ENCODE data around the gene C20orf173. TPM values are rescaled to one million over a fixed set of nuclear protein-coding genes. Genes with fewer than 3 reads are reported as not detected.

C20orf173 gene, protein sequence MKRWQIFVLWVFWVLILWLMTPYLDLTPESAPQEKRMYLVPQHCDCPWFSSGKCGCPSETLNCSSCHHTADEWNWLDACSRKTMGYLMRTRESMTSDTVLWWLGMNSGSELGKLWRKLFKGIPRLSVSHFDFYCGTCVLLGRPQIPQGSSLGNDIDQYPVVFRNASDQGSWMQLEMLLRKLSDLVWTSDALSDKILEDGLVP
- not detected for polyA plus RNA-seq (2013, experiment 1 of 2)
- not detected for polyA plus RNA-seq (2013, experiment 2 of 2)

- H3K18ac ChIP-seq (ENCODE audit: low read depth in 1 of 2, low read length in 2 of 2), result no peak within 1 kb of the TSS
- no peak within 1 kb of the TSS for H4K8ac ChIP-seq (ENCODE audit: low read length)
- peaks cover 1% of the 10 kb centered on the region for H3K4me1 ChIP-seq (ENCODE audit: control insufficient read depth, insufficient read depth, low read depth, low read length)
- no peak within 1 kb of the TSS for H4K91ac ChIP-seq (ENCODE audit: low read length)
- no peak within 1 kb of the TSS for H2BK120ac ChIP-seq (ENCODE audit: low read depth, low read length)
- H3K79me1 ChIP-seq (replicated peaks; ENCODE audit: low read length, poor library complexity, severe bottlenecking), result no peaks in the 10 kb centered on the region
- peaks cover 0 to 2% of the 10 kb centered on the region in 2 experiments for H3K27me3 ChIP-seq (ENCODE audit: control insufficient read depth in 1 of 2, insufficient read depth in 1 of 2, low read length in 2 of 2)
- no peak within 1 kb of the TSS for H3K4me2 ChIP-seq (ENCODE audit: low read length, poor library complexity, severe bottlenecking)
- no peak within 1 kb of the TSS for H3K4ac ChIP-seq (ENCODE audit: low read depth in 1 of 2, low read length in 2 of 2)
- H3K9me3 ChIP-seq (ENCODE audit: control insufficient read depth, low read length), result no peaks in the 10 kb centered on the region
- no peak within 1 kb of the TSS for H3K23ac ChIP-seq (ENCODE audit: low read length in 2 of 2)
- H3K9ac ChIP-seq (ENCODE audit: low read length), result no peak within 1 kb of the TSS
- WGBS, result 88% methylated on average over 2 of the region's 2 CpGs
- no peak within 1 kb of the TSS for H2AK5ac ChIP-seq (ENCODE audit: low read length, severe bottlenecking)
- H3K27ac ChIP-seq (ENCODE audit: low read length, poor library complexity, severe bottlenecking), result no peak within 1 kb of the TSS
- H2BK12ac ChIP-seq (ENCODE audit: low read length in 2 of 2), result no peak within 1 kb of the TSS
- H3K4me3 ChIP-seq (ENCODE audit: insufficient read depth in 1 of 2, low read depth in 1 of 2, low read length in 2 of 2), result no peak within 1 kb of the TSS
- H3K36me3 ChIP-seq (ENCODE audit: control insufficient read depth in 1 of 2, insufficient read depth in 2 of 2, low read depth in 1 of 2, low read length in 2 of 2), result no peaks in the 10 kb centered on the region
- DNase-seq, result no peak
- peak within 1 kb of the TSS; percentile 8 for H2BK15ac ChIP-seq (ENCODE audit: low read depth, poor library complexity, severe bottlenecking)
- peak within 1 kb of the TSS in 1 of 2 experiments; percentile 62 for H3K14ac ChIP-seq (ENCODE audit: low read length in 2 of 2)
- H2AFZ ChIP-seq (ENCODE audit: low read depth, low read length), result no peak within 1 kb of the TSS
- no peak within 1 kb of the TSS for H2BK5ac ChIP-seq (ENCODE audit: low read depth, low read length, poor library complexity, severe bottlenecking)
Observed at GRCh38 chr20:35529552-35529951, at the start of gene C20orf173. TSS of gene C20orf173 (minus strand) at chr20:35529652. CDS start at chr20:35529373, 279 bp downstream.

DNA sequence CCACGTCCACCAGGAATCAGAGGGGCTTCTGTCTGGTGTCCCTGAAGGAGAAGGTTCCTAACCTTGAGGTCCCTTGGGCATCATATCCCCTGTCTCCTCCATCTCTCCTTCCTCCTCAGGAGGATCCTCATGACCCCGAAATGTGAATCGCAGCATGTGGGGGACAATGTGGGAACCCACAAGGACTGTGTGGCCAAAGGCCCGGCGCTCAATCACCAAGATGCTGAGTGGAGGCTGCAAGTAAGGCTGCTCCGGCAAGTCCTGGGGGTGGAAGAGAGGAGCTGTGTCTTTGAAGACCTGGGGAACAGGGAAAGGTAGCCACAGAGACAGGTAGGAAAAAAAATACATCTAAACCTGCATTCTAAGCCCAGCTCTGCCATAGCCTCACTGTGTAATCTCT, 49.7 kb upstream of the C20orf173 start:
- Histone ChIP-seq H2AK5ac (ENCODE audit: low read length, severe bottlenecking) (no peak overlapping the region), H2BK15ac (ENCODE audit: low read depth, poor library complexity, severe bottlenecking) (no peak overlapping the region), H3K36me3 (ENCODE audit: control insufficient read depth in 1 of 2, insufficient read depth in 2 of 2, low read depth in 1 of 2, low read length in 2 of 2) (no peaks in the 10 kb centered on the region), H3K9ac (ENCODE audit: low read length) (no peak overlapping the region), H2BK5ac (ENCODE audit: low read depth, low read length, poor library complexity, severe bottlenecking) (no peak overlapping the region), H3K27ac (ENCODE audit: low read length, poor library complexity, severe bottlenecking) (no peak overlapping the region), H3K18ac (ENCODE audit: low read depth in 1 of 2, low read length in 2 of 2) (no peak overlapping the region), H3K27me3 (ENCODE audit: control insufficient read depth in 1 of 2, insufficient read depth in 1 of 2, low read length in 2 of 2) (peaks cover 0 to 17% of the 10 kb centered on the region in 2 experiments), H4K8ac (ENCODE audit: low read length) (no peak overlapping the region), H3K4me3 (ENCODE audit: insufficient read depth in 1 of 2, low read depth in 1 of 2, low read length in 2 of 2) (no peak overlapping the region), H3K4ac (ENCODE audit: low read depth in 1 of 2, low read length in 2 of 2) (no peak overlapping the region), H2BK120ac (ENCODE audit: low read depth, low read length) (no peak overlapping the region), H3K4me1 (ENCODE audit: control insufficient read depth, insufficient read depth, low read depth, low read length) (no peaks in the 10 kb centered on the region), H3K9me3 (ENCODE audit: control insufficient read depth, low read length) (no peaks in the 10 kb centered on the region), H4K91ac (ENCODE audit: low read length) (no peak overlapping the region), H3K4me2 (ENCODE audit: low read length, poor library complexity, severe bottlenecking) (no peak overlapping the region), H2AFZ (ENCODE audit: low read depth, low read length) (no peak overlapping the region), H3K14ac (ENCODE audit: low read length in 2 of 2) (no peak overlapping the region), H3K23ac (ENCODE audit: low read length in 2 of 2) (no peak overlapping the region), H3K79me1 (replicated peaks; ENCODE audit: low read length, poor library complexity, severe bottlenecking) (no peaks in the 10 kb centered on the region), H2BK12ac (ENCODE audit: low read length in 2 of 2) (no peak overlapping the region)
- WGBS, result 97% methylated on average over 5 of the region's 6 CpGs
- no peak for DNase-seq

GRCh38 chr20:35578469-35578868, 49.0 kb upstream of the C20orf173 start:
- H3K36me3 ChIP-seq (ENCODE audit: control insufficient read depth in 1 of 2, insufficient read depth in 2 of 2, low read depth in 1 of 2, low read length in 2 of 2), result no peaks in the 10 kb centered on the region
- H3K27me3 ChIP-seq (ENCODE audit: control insufficient read depth in 1 of 2, insufficient read depth in 1 of 2, low read length in 2 of 2), result peaks cover 0 to 17% of the 10 kb centered on the region in 2 experiments
- 92% methylated on average over 8 of the region's 8 CpGs for WGBS
- no peak overlapping the region for H3K4me3 ChIP-seq (ENCODE audit: insufficient read depth in 1 of 2, low read depth in 1 of 2, low read length in 2 of 2)
- no peak overlapping the region for H2BK5ac ChIP-seq (ENCODE audit: low read depth, low read length, poor library complexity, severe bottlenecking)
- no peak overlapping the region for H3K4ac ChIP-seq (ENCODE audit: low read depth in 1 of 2, low read length in 2 of 2)
- H3K23ac ChIP-seq (ENCODE audit: low read length in 2 of 2), result no peak overlapping the region
- H2AFZ ChIP-seq (ENCODE audit: low read depth, low read length), result no peak overlapping the region
- H4K8ac ChIP-seq (ENCODE audit: low read length), result no peak overlapping the region
- H3K18ac ChIP-seq (ENCODE audit: low read depth in 1 of 2, low read length in 2 of 2), result no peak overlapping the region
- H2BK12ac ChIP-seq (ENCODE audit: low read length in 2 of 2), result no peak overlapping the region
- no peak overlapping the region for H3K27ac ChIP-seq (ENCODE audit: low read length, poor library complexity, severe bottlenecking)
- H3K9me3 ChIP-seq (ENCODE audit: control insufficient read depth, low read length), result no peaks in the 10 kb centered on the region
- no peak overlapping the region for H2AK5ac ChIP-seq (ENCODE audit: low read length, severe bottlenecking)
- H3K4me2 ChIP-seq (ENCODE audit: low read length, poor library complexity, severe bottlenecking), result no peak overlapping the region
- no peak overlapping the region for H2BK120ac ChIP-seq (ENCODE audit: low read depth, low read length)
- no peaks in the 10 kb centered on the region for H3K79me1 ChIP-seq (replicated peaks; ENCODE audit: low read length, poor library complexity, severe bottlenecking)
- H3K14ac ChIP-seq (ENCODE audit: low read length in 2 of 2), result no peak overlapping the region
- no peak overlapping the region for H3K9ac ChIP-seq (ENCODE audit: low read length)
- H2BK15ac ChIP-seq (ENCODE audit: low read depth, poor library complexity, severe bottlenecking), result no peak overlapping the region
- no peak overlapping the region for H4K91ac ChIP-seq (ENCODE audit: low read length)
- no peaks in the 10 kb centered on the region for H3K4me1 ChIP-seq (ENCODE audit: control insufficient read depth, insufficient read depth, low read depth, low read length)
- DNase-seq, result no peak

- H3K4me2 ChIP-seq (ENCODE audit: low read length, poor library complexity, severe bottlenecking), result no peak overlapping the region
- H2BK12ac ChIP-seq (ENCODE audit: low read length in 2 of 2), result no peak overlapping the region
- H3K4me3 ChIP-seq (ENCODE audit: insufficient read depth in 1 of 2, low read depth in 1 of 2, low read length in 2 of 2), result no peak overlapping the region
- no peaks in the 10 kb centered on the region for H3K36me3 ChIP-seq (ENCODE audit: control insufficient read depth in 1 of 2, insufficient read depth in 2 of 2, low read depth in 1 of 2, low read length in 2 of 2)
- H3K23ac ChIP-seq (ENCODE audit: low read length in 2 of 2), result no peak overlapping the region
- no peak overlapping the region for H3K14ac ChIP-seq (ENCODE audit: low read length in 2 of 2)
- peaks cover 5% of the 10 kb centered on the region for H3K9me3 ChIP-seq (ENCODE audit: control insufficient read depth, low read length)
- no peak overlapping the region for H3K18ac ChIP-seq (ENCODE audit: low read depth in 1 of 2, low read length in 2 of 2)
- H2BK15ac ChIP-seq (ENCODE audit: low read depth, poor library complexity, severe bottlenecking), result no peak overlapping the region
- 68% methylated on average over 2 of the region's 3 CpGs for WGBS
- H3K4ac ChIP-seq (ENCODE audit: low read depth in 1 of 2, low read length in 2 of 2), result no peak overlapping the region
- H2BK5ac ChIP-seq (ENCODE audit: low read depth, low read length, poor library complexity, severe bottlenecking), result no peak overlapping the region
- H3K27me3 ChIP-seq (ENCODE audit: control insufficient read depth in 1 of 2, insufficient read depth in 1 of 2, low read length in 2 of 2), result peaks cover 0 to 17% of the 10 kb centered on the region in 2 experiments
- no peak overlapping the region for H4K8ac ChIP-seq (ENCODE audit: low read length)
- H3K4me1 ChIP-seq (ENCODE audit: control insufficient read depth, insufficient read depth, low read depth, low read length), result no peaks in the 10 kb centered on the region
- H2BK120ac ChIP-seq (ENCODE audit: low read depth, low read length), result no peak overlapping the region
- DNase-seq, result no peak
- H2AK5ac ChIP-seq (ENCODE audit: low read length, severe bottlenecking), result no peak overlapping the region
- H2AFZ ChIP-seq (ENCODE audit: low read depth, low read length), result no peak overlapping the region
- no peak overlapping the region for H3K9ac ChIP-seq (ENCODE audit: low read length)
- H3K27ac ChIP-seq (ENCODE audit: low read length, poor library complexity, severe bottlenecking), result no peak overlapping the region
- H3K79me1 ChIP-seq (replicated peaks; ENCODE audit: low read length, poor library complexity, severe bottlenecking), result no peaks in the 10 kb centered on the region
- no peak overlapping the region for H4K91ac ChIP-seq (ENCODE audit: low read length)
Observed at GRCh38 chr20:35576816-35577215, 47.4 kb upstream of the C20orf173 start.
